ENCODE measurements around the gene ACR. TPM values are rescaled to one million over a fixed set of nuclear protein-coding genes. Genes with fewer than 3 reads are reported as not detected.

The ACR gene
- total RNA-seq, 4 donors from 2014 or later, result not detected

GRCh38 chr22:50714150-50714549 is 23.9 kb upstream of the ACR start:
- Histone ChIP-seq H3K4me3 (no peak overlapping the region), H3K27ac (peak overlapping the region; percentile 7), H3K4me1 (peaks cover 18% of the 10 kb centered on the region), H3K9me3 (no peaks in the 10 kb centered on the region), H3K36me3 (no peaks in the 10 kb centered on the region), H3K27me3 (no peaks in the 10 kb centered on the region)
- no peak for TF ChIP-seq EP300 (IDR thresholded peaks at IDR 0.05)
- no peak for TF ChIP-seq POLR2A (IDR thresholded peaks at IDR 0.05)
- no peak for TF ChIP-seq POLR2AphosphoS5 (IDR thresholded peaks at IDR 0.05)
- no peak for TF ChIP-seq CTCF (IDR thresholded peaks at IDR 0.05)
- WGBS, result 95% methylated on average over 7 of the region's 7 CpGs
- no peak for DNase-seq (ENCODE audit: low spot score in 2 of 2)

- Histone ChIP-seq H3K36me3 (no peaks in the 10 kb centered on the region), H3K9me3 (no peaks in the 10 kb centered on the region), H3K4me1 (peaks cover 18% of the 10 kb centered on the region), H3K4me3 (no peak overlapping the region), H3K27ac (no peak overlapping the region), H3K27me3 (peaks cover 6% of the 10 kb centered on the region)
- TF ChIP-seq CTCF (IDR thresholded peaks at IDR 0.05), result no peak
- no peak for TF ChIP-seq POLR2A (IDR thresholded peaks at IDR 0.05)
- TF ChIP-seq EP300 (IDR thresholded peaks at IDR 0.05), result no peak
- no peak for TF ChIP-seq POLR2AphosphoS5 (IDR thresholded peaks at IDR 0.05)
- no peak for DNase-seq (ENCODE audit: low spot score in 2 of 2)
- 92% methylated on average over 6 of the region's 22 CpGs for WGBS
Observed at GRCh38 chr22:50714631-50715179, 23.3 kb upstream of the ACR start.

- H3K27me3 ChIP-seq, result peaks cover 11% of the 10 kb centered on the region
- WGBS, result 87% methylated on average over 9 of the region's 9 CpGs
- peaks cover 23% of the 10 kb centered on the region for H3K4me1 ChIP-seq
- no peaks in the 10 kb centered on the region for H3K9me3 ChIP-seq
- DNase-seq (ENCODE audit: low spot score in 2 of 2), result no peak
- H3K4me3 ChIP-seq, result no peak overlapping the region
- TF ChIP-seq EP300 (IDR thresholded peaks at IDR 0.05) (no peak), POLR2A (IDR thresholded peaks at IDR 0.05) (no peak), CTCF (IDR thresholded peaks at IDR 0.05) (no peak), POLR2AphosphoS5 (IDR thresholded peaks at IDR 0.05) (no peak)
- no peaks in the 10 kb centered on the region for H3K36me3 ChIP-seq
- H3K27ac ChIP-seq, result no peak overlapping the region
Observed at GRCh38 chr22:50715250-50715649, 22.8 kb upstream of the ACR start.

GRCh38 chr22:50715776-50716175 is 22.2 kb upstream of the ACR start:
- Histone ChIP-seq H3K36me3 (no peaks in the 10 kb centered on the region), H3K4me3 (no peak overlapping the region), H3K27me3 (peaks cover 16% of the 10 kb centered on the region), H3K9me3 (no peaks in the 10 kb centered on the region), H3K27ac (no peak overlapping the region), H3K4me1 (peaks cover 27% of the 10 kb centered on the region)
- DNase-seq (ENCODE audit: low spot score in 2 of 2), result no peak
- TF ChIP-seq POLR2AphosphoS5 (IDR thresholded peaks at IDR 0.05) (no peak), EP300 (IDR thresholded peaks at IDR 0.05) (no peak), POLR2A (IDR thresholded peaks at IDR 0.05) (no peak), CTCF (IDR thresholded peaks at IDR 0.05) (no peak)
- WGBS, result 91% methylated on average over 5 of the region's 7 CpGs

GRCh38 chr22:50716290-50717024 is 21.5 kb upstream of the ACR start:
- H3K4me1 ChIP-seq, result peaks cover 25% of the 10 kb centered on the region
- H3K36me3 ChIP-seq, result no peaks in the 10 kb centered on the region
- 94% methylated on average over 13 of the region's 13 CpGs for WGBS
- no peak overlapping the region for H3K27ac ChIP-seq
- peaks cover 23% of the 10 kb centered on the region for H3K27me3 ChIP-seq
- no peaks in the 10 kb centered on the region for H3K9me3 ChIP-seq
- TF ChIP-seq POLR2A (IDR thresholded peaks at IDR 0.05) (no peak), CTCF (IDR thresholded peaks at IDR 0.05) (no peak), EP300 (IDR thresholded peaks at IDR 0.05) (no peak), POLR2AphosphoS5 (IDR thresholded peaks at IDR 0.05) (no peak)
- no peak for DNase-seq (ENCODE audit: low spot score in 2 of 2)
- H3K4me3 ChIP-seq, result no peak overlapping the region
